HCT116 (cell line): Measurements from ENCODE around the gene PLCB3. TPM values are rescaled to one million over a fixed set of nuclear protein-coding genes. Genes with fewer than 3 reads are reported as not detected.

Experiments
- ATAC-seq: fragments of 200-7000 bp; cut with Tn5 transposase; 2 replicates; pipeline ENCODE4 v1.9.1; 2020; ENCODE audit warnings: mild to moderate bottlenecking, moderate library complexity
- BruUV-seq: library from RNA; stranded (reverse); fragments of 400-500 nt; replicated peaks from 2 replicates; lab custom pipeline; 2021; lab: Mats Ljungman, UMichigan
- CTCF ChIA-PET: fragments of 300-600 bp; sonication (Branson Sonifier 250); formaldehyde crosslinking; loops from one replicate; lab custom pipeline; 2021; ENCODE audit warnings: antibody characterized with exemption; lab: Charles Lee
- POLR2A ChIA-PET: fragments of 300-600, 350-600 bp; sonication (Branson Sonifier 250); formaldehyde crosslinking; loops from one replicate; lab custom pipeline; 2021; ENCODE audit warnings: antibody characterized with exemption; lab: Charles Lee
- RAD21 ChIA-PET, 2 experiments: fragments of 300-600 bp; sonication (Branson Sonifier 250); formaldehyde crosslinking; loops; one replicate each; lab custom pipeline; 2023; ENCODE audit warnings: low total read pairs in 2 of 2; ENCODE audit not compliant: uncharacterized antibody in 2 of 2, unreplicated experiment in 2 of 2, low non-redundant PET in 1 of 2; lab: Charles Lee
- DNase-seq: peaks from one replicate; pipeline ENCODE4 v3.0.0-alpha.2; 2010; ENCODE audit warnings: low read depth, low spot score
- H2AFZ ChIP-seq: fragments of 200-600 bp; shearing (Covaris generic), sonication (generic); 2 replicates; pipeline ENCODE4 v1.6.1; 2017; ENCODE audit warnings: low read depth, mixed run types, mixed read lengths, antibody characterized with exemption, low read length; ENCODE audit not compliant: poor library complexity, severe bottlenecking
- H3K27ac ChIP-seq: 2 replicates; pipeline ENCODE4 v1.5.1; 2012; ENCODE audit warnings: low read depth, low read length
- H3K27me3 ChIP-seq: fragments of 200-600 bp; sonication (generic); 2 replicates; pipeline ENCODE4 v1.6.1; 2016; ENCODE audit warnings: mixed run types, low read length, mixed read lengths; ENCODE audit not compliant: insufficient read depth
- H3K36me3 ChIP-seq, 2 experiments: fragments of 200-500 bp in 1 of 2; fragments of 200-600 bp in 1 of 2; sonication (Bioruptor generic) in 1 of 2; sonication (generic) in 1 of 2; 2 replicates each; pipeline versions ENCODE4 v1.5.1 to v1.6.1; 2014 to 2016; ENCODE audit warnings: low read length in 2 of 2, inconsistent platforms in 1 of 2, mixed read lengths in 1 of 2, mixed run types in 1 of 2; ENCODE audit not compliant: insufficient read depth in 2 of 2, control insufficient read depth in 1 of 2
- H3K4me1 ChIP-seq, 2 experiments: fragments of 200-600 bp in 1 of 2; sonication (generic) in 1 of 2; 2 replicates each; pipeline versions ENCODE4 v1.5.1 to v1.6.1; 2012 to 2017; ENCODE audit warnings: low read length in 2 of 2, inconsistent platforms in 1 of 2, mild to moderate bottlenecking in 1 of 2, mixed read lengths in 1 of 2, mixed run types in 1 of 2, moderate library complexity in 1 of 2; ENCODE audit not compliant: insufficient read depth in 2 of 2, control insufficient read depth in 1 of 2
- H3K4me2 ChIP-seq: fragments of 200-600 bp; sonication (generic); 2 replicates; pipeline ENCODE4 v1.6.1; 2017; ENCODE audit warnings: mixed run types, low read length, mixed read lengths
- H3K4me3 ChIP-seq, 2 experiments: fragments of 200-600 bp in 1 of 2; sonication (generic) in 1 of 2; replicated peaks in 1 of 2; 2 replicates each; pipeline ENCODE4 v1.5.1; 2011 to 2016; ENCODE audit warnings: low read length in 2 of 2, control low read depth in 1 of 2, low read depth in 1 of 2, mild to moderate bottlenecking in 1 of 2, mixed read lengths in 1 of 2, mixed run types in 1 of 2
- H3K79me2 ChIP-seq: fragments of 200-600 bp; sonication (generic); 2 replicates; pipeline ENCODE4 v1.6.1; 2017; ENCODE audit warnings: mild to moderate bottlenecking, mixed run types, low read length, moderate library complexity, mixed read lengths; ENCODE audit not compliant: insufficient read depth
- H3K9ac ChIP-seq: fragments of 200-600 bp; sonication (generic); 2 replicates; pipeline ENCODE4 v1.6.1; 2016; ENCODE audit warnings: low read length, mixed read lengths
- H3K9me2 ChIP-seq: fragments of 200-600 bp; sonication (generic), shearing (Covaris generic); 2 replicates; pipeline ENCODE4 v1.6.1; 2017; ENCODE audit warnings: mixed run types, mild to moderate bottlenecking, moderate library complexity; ENCODE audit not compliant: insufficient read depth
- H3K9me3 ChIP-seq, 2 experiments: fragments of 200-500 bp in 1 of 2; fragments of 200-600 bp in 1 of 2; sonication (Bioruptor generic) in 1 of 2; sonication (generic) in 1 of 2; 2 replicates each; pipeline ENCODE4 v1.6.1; 2014 to 2017; ENCODE audit warnings: low read length in 2 of 2, mixed read lengths in 2 of 2, inconsistent platforms in 1 of 2, low read depth in 1 of 2, mild to moderate bottlenecking in 1 of 2, mixed run types in 1 of 2, moderate library complexity in 1 of 2; ENCODE audit not compliant: control insufficient read depth in 1 of 2, insufficient read depth in 1 of 2
- H4K20me1 ChIP-seq: fragments of 200-600 bp; sonication (generic), shearing (Covaris generic); 2 replicates; pipeline ENCODE4 v1.6.1; 2017; ENCODE audit warnings: mixed run types, mild to moderate bottlenecking, moderate library complexity; ENCODE audit not compliant: insufficient read depth
- EGR1 ChIP-seq: IDR thresholded peaks from 2 replicates; pipeline ENCODE4 v1.6.1; 2012; ENCODE audit warnings: low read depth
- FOSL1 ChIP-seq: IDR thresholded peaks from 2 replicates; pipeline ENCODE4 v1.6.1; 2012; ENCODE audit warnings: low read depth
- JUND ChIP-seq: IDR thresholded peaks from 2 replicates; pipeline ENCODE4 v1.6.1; 2012
- SIN3A ChIP-seq: IDR thresholded peaks from 2 replicates; pipeline ENCODE4 v1.6.1; 2012; ENCODE audit warnings: low read depth
- SRF ChIP-seq: IDR thresholded peaks from 2 replicates; pipeline ENCODE4 v1.6.1; 2012; ENCODE audit warnings: low read depth
- ZNF274 ChIP-seq: fragments of 200-500 bp; sonication (Bioruptor generic); IDR thresholded peaks from 2 replicates; pipeline ENCODE4 v1.6.1; 2014; ENCODE audit warnings: mild to moderate bottlenecking, low read depth, low read length, inconsistent platforms
- intact Hi-C: fragments of 100-400 bp; cut with micrococcal nuclease; formaldehyde crosslinking; loops from 2 replicates; pipeline ENCODE4 v1.10.0; 2022
- total RNA-seq: library from RNA; stranded (reverse); gene quantifications from one replicate; pipeline ENCODE4 v1.2.1, GENCODE V29; 2021; ENCODE audit not compliant: unreplicated experiment
- TF ChIP-seq, protein P1 (sequence below), 3 experiments: fragments of 200-600 bp in 1 of 3; sonication (generic) in 1 of 3; IDR thresholded peaks in 2 of 3; conservative IDR thresholded peaks in 1 of 3; 2 replicates each; pipeline ENCODE4 v1.5.1; 2012 to 2017; ENCODE audit warnings: low read depth in 2 of 3, low read length in 2 of 3, antibody characterized with exemption in 1 of 3, borderline replicate concordance in 1 of 3, control low read depth in 1 of 3, mild to moderate bottlenecking in 1 of 3, mixed read lengths in 1 of 3, mixed run types in 1 of 3, moderate library complexity in 1 of 3; ENCODE audit not compliant: insufficient read depth in 1 of 3
- TF ChIP-seq, protein P2 (sequence below): IDR thresholded peaks from 2 replicates; pipeline ENCODE4 v1.6.1; 2012
- TF ChIP-seq, protein P3 (sequence below): IDR thresholded peaks from 2 replicates; pipeline ENCODE4 v1.6.1; 2011; ENCODE audit warnings: mild to moderate bottlenecking, low read length, moderate library complexity; ENCODE audit not compliant: insufficient replicate concordance; ENCODE audit errors: extremely low read depth

Gene PLCB3
- total RNA-seq, 1 experiment from 2014 or later, result 106 TPM

DNA sequence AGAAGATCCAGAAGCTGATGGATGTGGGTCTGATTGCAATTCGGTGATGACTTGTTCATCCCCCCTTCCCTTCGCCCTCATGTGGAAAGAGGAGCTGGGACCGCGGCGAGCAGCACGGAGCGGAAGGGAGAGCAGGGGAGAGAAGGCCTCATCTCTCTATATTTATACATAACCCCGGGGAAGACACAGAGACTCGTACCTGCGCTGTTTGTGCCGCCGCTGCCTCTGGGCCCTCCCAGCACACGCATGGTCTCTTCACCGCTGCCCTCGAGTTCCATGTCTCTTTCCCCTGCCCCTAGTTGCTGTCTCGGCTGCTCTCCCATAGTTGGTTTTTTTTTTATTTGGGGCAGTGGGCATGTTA, 47.3 kb upstream of the PLCB3 start:
- DNase-seq (no peak), ATAC-seq (no peak)
- Histone ChIP-seq H3K9ac (no peak overlapping the region), H3K79me2 (peaks cover 34% of the 10 kb centered on the region; the same call in 1 of the 2 replicates), H3K4me3 (no peak overlapping the region), H3K4me1 (peaks cover 0 to 8% of the 10 kb centered on the region in 2 experiments; a peak in 1 of 4 replicates), H3K27ac (no peak overlapping the region), H3K9me3 (no peaks in the 10 kb centered on the region), H3K36me3 (peaks cover 47 to 53% of the 10 kb centered on the region in 2 experiments), H3K4me2 (no peak overlapping the region), H3K27me3 (no peaks in the 10 kb centered on the region), H4K20me1 (no peaks in the 10 kb centered on the region), H2AFZ (no peak overlapping the region), H3K9me2 (no peaks in the 10 kb centered on the region)
- intact Hi-C loops, result loop anchor here (1.0 to 2.0 kb wide), 3 partner anchors 67 to 151 kb away; no protein-coding TSS in a partner anchor
- TF ChIP-seq SRF (0 out of 2 replicates have a peak, but pooled peaks have one; percentile 15), SIN3A (no peak)
- TF ChIP-seq, protein P1, sequence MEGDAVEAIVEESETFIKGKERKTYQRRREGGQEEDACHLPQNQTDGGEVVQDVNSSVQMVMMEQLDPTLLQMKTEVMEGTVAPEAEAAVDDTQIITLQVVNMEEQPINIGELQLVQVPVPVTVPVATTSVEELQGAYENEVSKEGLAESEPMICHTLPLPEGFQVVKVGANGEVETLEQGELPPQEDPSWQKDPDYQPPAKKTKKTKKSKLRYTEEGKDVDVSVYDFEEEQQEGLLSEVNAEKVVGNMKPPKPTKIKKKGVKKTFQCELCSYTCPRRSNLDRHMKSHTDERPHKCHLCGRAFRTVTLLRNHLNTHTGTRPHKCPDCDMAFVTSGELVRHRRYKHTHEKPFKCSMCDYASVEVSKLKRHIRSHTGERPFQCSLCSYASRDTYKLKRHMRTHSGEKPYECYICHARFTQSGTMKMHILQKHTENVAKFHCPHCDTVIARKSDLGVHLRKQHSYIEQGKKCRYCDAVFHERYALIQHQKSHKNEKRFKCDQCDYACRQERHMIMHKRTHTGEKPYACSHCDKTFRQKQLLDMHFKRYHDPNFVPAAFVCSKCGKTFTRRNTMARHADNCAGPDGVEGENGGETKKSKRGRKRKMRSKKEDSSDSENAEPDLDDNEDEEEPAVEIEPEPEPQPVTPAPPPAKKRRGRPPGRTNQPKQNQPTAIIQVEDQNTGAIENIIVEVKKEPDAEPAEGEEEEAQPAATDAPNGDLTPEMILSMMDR (IDR thresholded peaks at IDR 0.05 in 2 of 3, conservative IDR thresholded peaks at IDR 0.05 in 1 of 3; ENCODE audit: borderline replicate concordance in 1 of 3, insufficient read depth in 1 of 3, low read depth in 2 of 3, low read length in 2 of 3), result no peak
- ChIA-PET POLR2A (interaction anchor here (0.7 to 2.2 kb wide), 8 partner anchors 18 to 151 kb away, joined by 3 to 10 read pairs (median 3); partner anchors contain the start of gene STIP1), CTCF (interaction anchor here (0.6 to 4.6 kb wide), 17 partner anchors 11 to 485 kb away, joined by 3 to 80 read pairs (median 6); partner anchors contain the start of genes CATSPERZ, ESRRA, FKBP2 and NUDT22), RAD21 (interaction anchor here (0.7 to 1.6 kb wide), 9 partner anchors 18 to 151 kb away, joined by 3 to 7 read pairs (median 4); partner anchors contain the start of genes ESRRA (in 1 of the 2), PLCB3 (in 1 of the 2) and STIP1 (in 1 of the 2))
- BruUV-seq, result TSS peak; percentile 61

DNA sequence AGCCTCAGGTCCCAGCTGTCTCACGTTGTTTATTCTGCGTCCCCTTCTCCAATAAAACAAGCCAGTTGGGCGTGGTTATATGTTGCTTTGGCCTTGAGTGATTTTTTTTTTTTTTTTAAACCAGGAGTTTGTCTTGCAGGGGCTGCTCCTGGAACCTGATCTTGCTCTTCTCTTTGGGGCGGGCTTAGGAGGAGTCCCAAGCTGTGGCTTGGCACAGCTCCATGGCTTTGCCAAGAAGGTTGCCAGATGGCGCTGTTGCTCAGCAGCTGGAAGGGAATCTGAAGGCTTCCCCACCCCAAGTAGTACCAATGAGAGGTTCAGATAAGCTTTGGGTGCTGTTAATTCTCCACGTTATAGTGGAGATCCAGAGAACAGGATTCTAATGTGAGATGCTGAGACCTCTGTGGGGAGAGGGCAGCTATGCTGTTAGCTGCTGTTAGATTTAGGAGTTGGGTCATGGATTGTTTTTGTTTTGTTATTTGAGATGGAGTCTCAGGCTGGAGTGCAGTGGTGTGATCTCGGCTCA, 46.8 kb upstream of the PLCB3 start:
- peak; percentile 80 for ATAC-seq
- H3K9me2 ChIP-seq, result no peaks in the 10 kb centered on the region
- DNase-seq, result peak; percentile 88
- intact Hi-C loops, result loop anchor here (1.0 to 2.0 kb wide), 3 partner anchors 66 to 151 kb away; no protein-coding TSS in a partner anchor
- H3K27ac ChIP-seq, result no peak overlapping the region
- H3K9me3 ChIP-seq, result no peaks in the 10 kb centered on the region
- BruUV-seq, result no TSS peak
- H3K4me2 ChIP-seq, result no peak overlapping the region
- H3K4me1 ChIP-seq, result peaks cover 0 to 8% of the 10 kb centered on the region in 2 experiments; a peak in 1 of 4 replicates
- no peak overlapping the region for H2AFZ ChIP-seq
- ChIA-PET POLR2A (interaction anchor here (0.7 to 2.2 kb wide), 8 partner anchors 19 to 150 kb away, joined by 3 to 10 read pairs (median 3); partner anchors contain the start of gene STIP1), RAD21 (interaction anchor here (0.7 to 1.6 kb wide), 10 partner anchors 19 to 151 kb away, joined by 3 to 7 read pairs (median 4); partner anchors contain the start of genes ESRRA (in 1 of the 2), PLCB3 (in 1 of the 2) and STIP1 (in 1 of the 2)), CTCF (interaction anchor here (0.6 to 4.6 kb wide), 18 partner anchors 10 to 484 kb away, joined by 3 to 80 read pairs (median 6); partner anchors contain the start of genes CATSPERZ, ESRRA, FKBP2 and NUDT22)
- H3K36me3 ChIP-seq, result peaks cover 47 to 53% of the 10 kb centered on the region in 2 experiments
- H3K9ac ChIP-seq, result no peak overlapping the region
- H3K4me3 ChIP-seq, result no peak overlapping the region
- no peaks in the 10 kb centered on the region for H4K20me1 ChIP-seq
- H3K79me2 ChIP-seq, result peaks cover 34% of the 10 kb centered on the region; the same call in 1 of the 2 replicates
- no peaks in the 10 kb centered on the region for H3K27me3 ChIP-seq
- TF ChIP-seq EGR1 (no peak), ZNF274 (no peak), JUND (no peak), FOSL1 (no peak)
- TF ChIP-seq, protein P1 (IDR thresholded peaks at IDR 0.05 in 2 of 3, conservative IDR thresholded peaks at IDR 0.05 in 1 of 3; ENCODE audit: borderline replicate concordance in 1 of 3, insufficient read depth in 1 of 3, low read depth in 2 of 3, low read length in 2 of 3), result peak; percentile 75 to 90 (median 87)
- TF ChIP-seq, protein P2, sequence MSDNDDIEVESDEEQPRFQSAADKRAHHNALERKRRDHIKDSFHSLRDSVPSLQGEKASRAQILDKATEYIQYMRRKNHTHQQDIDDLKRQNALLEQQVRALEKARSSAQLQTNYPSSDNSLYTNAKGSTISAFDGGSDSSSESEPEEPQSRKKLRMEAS, result no peak
- TF ChIP-seq, protein P3, sequence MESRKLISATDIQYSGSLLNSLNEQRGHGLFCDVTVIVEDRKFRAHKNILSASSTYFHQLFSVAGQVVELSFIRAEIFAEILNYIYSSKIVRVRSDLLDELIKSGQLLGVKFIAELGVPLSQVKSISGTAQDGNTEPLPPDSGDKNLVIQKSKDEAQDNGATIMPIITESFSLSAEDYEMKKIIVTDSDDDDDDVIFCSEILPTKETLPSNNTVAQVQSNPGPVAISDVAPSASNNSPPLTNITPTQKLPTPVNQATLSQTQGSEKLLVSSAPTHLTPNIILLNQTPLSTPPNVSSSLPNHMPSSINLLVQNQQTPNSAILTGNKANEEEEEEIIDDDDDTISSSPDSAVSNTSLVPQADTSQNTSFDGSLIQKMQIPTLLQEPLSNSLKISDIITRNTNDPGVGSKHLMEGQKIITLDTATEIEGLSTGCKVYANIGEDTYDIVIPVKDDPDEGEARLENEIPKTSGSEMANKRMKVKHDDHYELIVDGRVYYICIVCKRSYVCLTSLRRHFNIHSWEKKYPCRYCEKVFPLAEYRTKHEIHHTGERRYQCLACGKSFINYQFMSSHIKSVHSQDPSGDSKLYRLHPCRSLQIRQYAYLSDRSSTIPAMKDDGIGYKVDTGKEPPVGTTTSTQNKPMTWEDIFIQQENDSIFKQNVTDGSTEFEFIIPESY, result no peak
